Activated T-helper 1 cell treated with Interleukin-2 at 50 U/mL for 16 hours (primary cell): Measurements from ENCODE around the gene ABCF2.

ENCODE experiments used
- DNase-seq: peaks from one replicate; pipeline ENCODE4 v3.0.0-alpha.2; 2020; ENCODE audit warnings: low read depth

Gene ABCF2

DNA sequence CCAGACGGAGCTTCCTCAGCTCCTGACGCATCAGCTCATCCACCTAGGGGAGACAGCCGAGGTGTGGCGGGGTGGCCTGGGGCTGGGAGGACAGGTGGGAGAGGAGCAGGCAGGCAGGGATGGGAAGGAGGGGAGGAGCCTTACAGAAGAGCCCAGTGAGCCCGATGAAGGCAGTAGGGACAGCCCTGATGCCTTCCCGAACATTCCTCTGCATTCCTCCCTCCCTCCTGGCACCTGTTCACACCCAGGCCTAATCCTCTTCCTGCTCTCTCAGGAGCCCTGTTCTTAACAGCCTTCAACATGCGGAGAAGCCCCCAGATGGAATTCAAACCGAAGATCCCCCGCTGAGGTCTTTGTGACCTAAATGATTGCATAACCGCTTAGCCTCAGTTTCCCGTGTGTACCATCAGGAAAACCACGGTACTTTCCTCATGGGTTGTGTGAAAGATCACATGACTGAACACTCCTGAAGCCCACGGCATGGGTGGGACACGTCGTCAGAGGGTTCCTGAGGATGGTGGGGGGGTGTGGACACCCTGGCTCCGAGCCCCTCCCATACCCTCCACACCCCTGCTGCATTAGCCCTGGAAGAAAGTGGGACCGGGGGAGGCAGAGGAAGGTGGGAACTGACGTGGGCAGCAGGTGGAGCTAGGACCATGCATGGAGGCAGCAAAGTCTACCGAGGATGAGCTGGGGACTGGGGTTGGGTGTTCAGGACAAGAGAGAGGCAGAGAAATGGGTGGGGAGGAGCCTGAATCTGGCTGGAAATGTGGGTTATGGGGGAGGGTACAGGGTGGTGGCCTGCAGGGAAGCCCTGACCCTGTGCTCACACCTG, 31.2 kb downstream of the ABCF2 start:
- DNase-seq = no peak

DNA sequence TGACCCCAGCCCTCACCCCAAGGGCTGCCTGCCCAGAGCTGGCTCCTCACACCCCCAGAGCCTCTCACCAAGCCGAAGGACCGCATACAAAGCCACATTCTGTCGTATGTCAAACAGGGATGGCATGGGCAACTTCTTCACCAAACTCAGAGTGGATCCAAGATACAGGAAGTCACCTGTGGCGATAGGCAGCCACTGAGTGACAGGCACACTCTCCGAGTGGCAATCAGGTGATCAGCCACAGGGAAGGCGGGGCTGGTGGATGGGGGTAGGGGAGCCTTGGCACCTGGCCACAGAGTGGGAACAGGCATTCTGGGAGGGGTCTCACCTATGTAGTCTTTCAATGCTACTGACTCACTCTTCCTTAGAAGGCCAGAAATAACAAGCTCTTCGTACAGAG, 32.8 kb downstream of the ABCF2 start:
- no peak for DNase-seq

DNA sequence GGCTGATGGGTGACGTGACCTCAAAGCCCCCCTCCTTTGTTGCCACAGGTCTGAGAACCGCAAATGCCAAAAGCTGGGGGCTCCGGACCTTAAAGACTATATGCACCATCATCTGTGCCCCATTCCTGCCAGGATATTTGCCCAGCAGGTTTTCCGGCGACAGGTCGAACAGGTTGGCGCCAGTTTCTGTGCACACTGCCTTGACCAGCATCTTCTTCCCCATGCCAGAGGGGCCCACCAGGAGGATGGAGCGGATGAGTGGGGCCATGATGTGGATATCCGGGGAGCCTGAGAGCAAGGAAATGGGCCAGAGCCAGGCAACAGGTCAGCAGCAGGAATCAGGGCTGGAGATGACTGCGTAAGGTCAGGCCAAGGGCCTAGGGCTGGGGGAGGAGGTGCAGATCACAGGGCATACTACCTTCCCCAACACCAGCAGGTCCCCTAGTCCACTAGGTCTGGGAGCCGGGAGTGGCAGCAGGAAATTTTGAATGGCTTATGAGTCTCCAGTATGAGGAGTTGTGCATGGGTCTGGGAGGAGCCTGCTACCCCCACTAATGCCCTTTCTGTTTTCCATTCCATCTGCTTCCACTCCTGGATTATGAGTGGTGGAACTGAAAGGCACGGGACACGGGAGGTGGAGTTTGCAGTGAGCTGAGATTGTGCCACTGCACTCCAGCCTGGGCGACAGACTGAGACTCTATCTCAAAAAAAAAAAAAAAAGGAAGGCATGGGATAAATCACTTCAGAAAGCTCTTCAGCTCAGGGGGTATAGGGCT, 33.6 kb downstream of the ABCF2 start:
- no peak for DNase-seq

DNA sequence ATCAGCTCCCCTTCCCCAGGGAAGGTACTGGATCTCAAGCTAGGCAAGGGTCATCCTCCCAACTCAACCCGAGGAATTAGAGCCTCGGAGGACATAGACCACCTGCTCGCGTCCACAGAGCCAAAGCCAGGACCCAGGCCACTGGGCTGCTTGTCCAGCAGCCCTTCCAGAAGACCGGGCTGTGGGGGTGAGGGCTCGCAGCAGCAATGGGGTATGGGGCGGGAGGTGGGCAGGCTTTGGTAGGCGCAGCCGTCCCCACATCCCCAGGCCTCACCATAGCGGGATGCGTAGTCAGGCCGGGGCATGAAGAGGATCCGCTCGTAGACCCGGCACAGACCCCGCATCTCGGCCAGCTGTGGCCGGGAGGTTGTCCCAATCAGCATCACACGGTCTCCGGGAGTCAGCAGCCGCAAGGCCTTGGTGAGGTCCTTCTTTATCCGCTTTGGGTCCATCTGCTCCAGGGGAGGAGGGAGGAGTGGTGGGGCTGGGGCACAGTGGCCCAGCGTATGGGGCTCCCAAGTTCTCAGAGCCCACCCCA, 34.9 kb downstream of the ABCF2 start:
- DNase-seq = no peak

DNA sequence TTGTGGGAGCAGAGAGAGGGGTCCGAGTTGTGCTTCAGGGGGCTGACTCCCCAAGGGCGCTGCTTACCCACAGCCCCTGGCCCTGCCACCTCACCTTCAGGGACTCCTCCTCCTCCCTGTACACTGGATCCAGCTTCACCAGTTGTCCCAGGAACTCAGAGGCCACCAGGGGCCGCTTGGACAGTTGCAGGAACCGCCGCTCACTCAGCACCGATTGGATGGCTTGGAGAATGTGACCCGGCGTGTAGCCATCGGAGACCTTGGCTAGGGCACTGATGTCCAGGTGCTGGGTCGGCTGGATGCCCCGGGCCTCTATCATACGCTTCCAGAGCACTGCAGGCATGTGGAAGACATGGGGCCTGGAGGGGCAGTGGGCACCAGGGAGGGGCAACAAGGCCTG, 35.5 kb downstream of the ABCF2 start:
- DNase-seq = no peak

DNA sequence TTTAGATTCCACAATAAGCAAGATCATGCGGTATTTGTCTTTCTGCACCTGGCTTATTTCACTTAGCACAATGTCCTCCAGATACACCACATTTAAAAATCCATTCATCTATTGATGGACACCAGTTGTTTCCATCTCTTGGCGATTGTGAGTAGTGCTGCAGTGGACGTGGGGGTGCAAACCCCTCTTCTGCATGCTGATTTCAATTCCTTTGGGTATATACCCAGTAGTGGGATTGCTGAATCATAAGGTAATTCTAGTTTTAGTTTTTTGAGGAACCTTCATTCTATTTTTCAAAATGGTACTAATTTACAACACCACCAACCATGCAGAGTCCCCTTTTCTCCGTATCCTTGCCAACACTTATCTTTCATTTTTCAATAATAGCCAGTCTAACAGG, 38.0 kb downstream of the ABCF2 start:
- no peak for DNase-seq

DNA sequence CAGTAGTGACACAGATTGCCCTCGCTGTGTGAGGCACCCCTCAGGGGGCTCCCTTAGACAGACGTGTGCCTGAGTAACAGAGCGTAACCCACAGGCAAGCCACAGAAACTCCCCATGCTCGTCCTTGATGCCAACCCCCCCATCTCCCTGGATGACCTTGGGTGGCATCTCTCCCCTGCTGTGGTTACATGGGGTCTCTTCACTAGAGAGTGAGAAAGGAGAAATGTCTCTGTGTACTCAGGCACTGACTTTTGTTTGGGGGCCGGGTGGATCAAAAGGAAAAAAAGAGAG, 38.8 kb downstream of the ABCF2 start:
- DNase-seq = no peak

DNA sequence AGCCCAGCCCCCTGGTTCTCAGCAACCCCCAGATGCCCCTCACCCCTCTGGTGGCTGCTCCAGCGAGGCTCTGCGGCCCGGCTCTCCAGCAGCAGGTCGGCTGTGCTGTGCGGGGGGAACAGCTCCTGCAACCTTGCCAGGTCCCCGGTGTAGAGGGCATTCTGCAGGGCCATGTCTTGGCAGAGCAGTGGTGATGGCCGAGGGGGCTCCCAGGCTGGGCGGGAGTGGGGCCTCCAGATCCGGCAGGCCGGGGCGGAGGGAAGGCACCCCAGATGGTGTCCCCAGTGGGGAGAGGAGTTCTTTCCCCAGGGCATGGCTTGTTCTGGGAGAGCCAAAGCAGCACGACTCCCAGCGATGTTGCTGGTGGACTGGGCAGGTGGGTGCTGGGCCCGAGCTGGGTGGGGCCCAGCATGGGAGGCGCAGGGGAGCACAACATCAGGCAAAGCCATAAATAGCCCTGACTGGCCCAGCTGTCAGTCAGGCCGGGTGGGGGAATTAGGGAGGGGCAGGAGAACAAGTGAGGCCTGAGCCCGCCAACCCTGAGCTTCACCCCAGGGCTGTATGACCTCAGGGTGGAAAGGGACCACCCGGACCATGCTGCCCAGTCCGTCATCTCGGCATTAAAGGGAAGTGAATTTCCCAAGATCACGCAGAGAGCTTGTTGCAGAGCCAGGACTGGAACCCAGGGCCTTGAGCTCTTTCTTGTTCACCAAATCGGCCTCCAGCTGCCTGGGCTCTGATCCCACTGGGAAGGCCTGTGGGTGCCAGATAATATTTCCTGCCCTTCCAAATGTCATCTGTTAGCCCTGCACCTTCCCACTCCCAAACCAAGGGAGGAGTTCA, 39.4 kb downstream of the ABCF2 start:
- no peak for DNase-seq

DNA sequence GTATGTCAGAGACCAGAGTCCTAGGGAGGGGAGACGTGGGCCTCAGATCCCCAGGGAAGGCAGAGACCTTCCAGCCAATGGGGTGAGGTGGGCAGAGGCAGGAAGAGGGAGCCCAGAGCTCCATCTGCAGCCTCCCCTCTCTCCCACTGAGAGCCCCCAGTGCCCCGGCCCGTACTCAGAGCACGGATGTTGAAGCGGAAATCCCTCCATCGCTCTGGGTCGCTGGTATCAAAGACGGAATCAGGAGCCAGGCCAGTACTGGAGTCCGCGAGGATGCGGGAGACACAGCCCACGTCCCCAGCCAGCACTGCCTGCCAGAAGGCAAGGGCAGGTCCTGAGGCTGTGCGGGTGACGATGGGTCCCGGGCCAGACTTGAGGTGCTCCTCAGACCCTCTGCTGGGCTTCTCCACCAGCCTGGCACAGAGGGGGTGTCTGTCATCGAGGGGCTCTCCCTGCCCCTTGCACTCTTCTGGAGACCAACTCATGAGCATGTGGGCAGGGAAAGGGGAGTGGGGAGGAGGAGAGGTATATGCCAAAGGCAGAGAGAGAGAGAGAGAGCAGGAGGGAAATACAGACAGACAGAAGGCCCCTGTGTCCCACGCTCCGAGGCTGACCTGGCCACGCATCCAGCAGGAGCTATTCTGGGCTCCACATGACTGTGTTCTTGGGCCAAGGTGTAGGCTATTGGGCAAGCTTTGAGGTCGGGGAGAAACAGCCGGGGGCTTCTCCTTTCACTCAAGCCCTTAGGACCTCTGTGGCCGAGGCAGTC, 40.2 kb downstream of the ABCF2 start, which contains the start of gene ASB10:
Gene ASB10 (minus strand): TSS at position 611 of the 769 bp plus-strand sequence. CDS start 120 bp downstream, at position 491.
- no peak for DNase-seq

DNA sequence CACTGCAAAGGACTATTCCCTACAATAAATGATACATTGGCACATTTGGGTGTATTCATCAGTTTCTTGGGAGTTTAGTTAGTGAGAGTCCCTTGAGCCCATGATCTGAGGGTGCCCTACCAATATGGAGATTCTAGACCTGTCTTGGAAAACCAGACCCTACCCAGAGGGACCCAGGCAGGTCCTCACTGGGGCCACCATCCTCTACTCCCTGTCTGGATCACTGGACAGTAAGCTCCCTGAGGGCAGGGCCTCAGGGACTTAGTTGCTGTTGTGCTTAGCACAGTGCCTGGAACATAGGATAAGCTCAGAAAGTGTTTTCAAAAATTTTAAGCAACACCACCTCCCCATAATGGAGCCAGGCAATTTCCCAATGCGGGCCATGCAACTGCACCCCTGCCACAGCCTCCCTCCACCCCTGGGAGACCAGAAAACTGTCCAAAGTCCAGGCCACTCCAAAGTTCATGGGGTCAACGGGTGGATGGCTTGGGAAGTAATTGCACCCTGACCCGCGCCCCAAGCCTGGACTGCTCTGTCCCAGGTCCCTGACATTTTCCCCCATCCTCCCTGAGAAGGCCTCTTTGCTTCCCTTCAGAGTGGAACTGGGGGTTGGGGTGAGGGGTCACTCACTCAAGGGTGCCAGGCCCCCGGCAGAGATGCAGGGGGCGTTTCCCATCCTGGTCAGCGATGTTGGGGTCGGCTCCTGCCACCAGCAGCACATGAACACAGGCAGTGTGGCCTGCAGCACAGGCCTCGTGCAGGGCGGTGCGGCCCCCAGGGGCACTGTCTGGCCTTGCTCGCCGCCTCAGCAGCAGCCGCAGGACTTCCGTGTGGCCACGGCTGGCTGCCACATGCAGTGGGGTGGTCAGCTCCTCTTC, 41.0 kb downstream of the ABCF2 start:
- DNase-seq = no peak

DNA sequence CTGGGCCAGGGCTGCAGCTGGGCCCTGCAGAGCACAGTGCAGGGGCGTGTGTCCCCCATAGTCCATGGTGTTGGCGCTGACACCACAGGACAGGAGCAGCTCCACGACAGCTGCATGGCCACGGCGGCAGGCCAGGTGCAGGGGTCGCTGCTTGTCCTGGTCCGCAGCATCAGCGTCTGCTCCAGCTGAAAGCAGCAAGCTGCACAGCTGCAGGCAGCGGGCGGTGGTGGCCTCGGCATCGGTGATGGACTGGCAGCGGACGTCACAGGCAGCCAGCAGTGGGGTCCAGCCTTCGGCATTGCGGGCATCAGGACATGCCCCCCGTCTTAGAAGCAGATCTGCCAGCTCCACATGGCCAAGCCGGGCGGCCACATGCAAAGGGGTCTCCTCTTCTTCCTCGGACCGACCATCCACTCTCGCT, 46.0 kb downstream of the ABCF2 start:
- DNase-seq = no peak

DNA sequence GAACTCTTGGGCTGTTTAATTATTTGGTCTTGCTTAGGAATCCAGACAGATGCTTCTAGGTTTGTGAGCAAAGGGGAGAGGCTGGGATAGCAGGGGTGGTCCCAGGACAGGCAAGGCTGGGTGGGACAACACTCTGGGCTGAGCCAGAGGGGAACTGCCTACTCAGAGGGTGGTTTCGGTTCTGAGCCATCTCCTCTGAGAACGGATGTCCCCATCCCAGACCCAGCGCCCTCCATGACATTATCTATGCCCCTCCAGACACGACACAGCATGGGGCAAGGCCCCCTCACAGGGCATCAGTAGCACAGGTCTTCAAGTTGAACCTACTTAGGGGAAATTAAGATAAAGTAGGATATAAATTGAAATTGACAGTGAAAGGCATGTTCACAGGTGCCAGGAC, 47.1 kb downstream of the ABCF2 start:
- no peak for DNase-seq

DNA sequence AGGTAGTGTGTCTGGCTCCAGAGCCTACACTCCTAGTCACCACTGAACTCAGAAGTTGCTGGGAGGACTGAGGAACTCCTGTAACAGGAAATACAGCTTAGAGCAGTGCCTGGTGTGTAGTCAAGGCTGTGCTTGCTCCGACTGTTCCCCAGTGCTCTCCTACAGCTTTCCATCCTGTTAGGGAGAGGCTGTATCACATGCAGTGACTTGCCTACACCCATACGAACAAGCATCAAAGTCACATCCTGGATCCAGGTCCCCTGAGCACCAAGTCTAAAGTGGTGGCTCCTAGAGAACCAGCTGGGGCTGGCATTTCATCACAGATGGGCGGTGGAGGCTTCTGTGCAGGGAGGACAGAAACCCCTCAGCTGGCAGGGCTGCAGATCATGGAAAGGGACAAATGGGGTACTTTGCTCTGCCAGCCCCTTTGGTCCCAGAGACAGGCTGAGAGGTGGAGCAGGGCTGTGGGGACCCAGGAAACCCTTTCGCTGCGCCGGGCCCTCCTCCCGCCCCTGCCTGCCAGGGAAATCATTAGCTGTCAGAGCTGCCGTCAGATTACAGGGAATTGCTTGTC, 47.6 kb downstream of the ABCF2 start:
- no peak for DNase-seq

DNA sequence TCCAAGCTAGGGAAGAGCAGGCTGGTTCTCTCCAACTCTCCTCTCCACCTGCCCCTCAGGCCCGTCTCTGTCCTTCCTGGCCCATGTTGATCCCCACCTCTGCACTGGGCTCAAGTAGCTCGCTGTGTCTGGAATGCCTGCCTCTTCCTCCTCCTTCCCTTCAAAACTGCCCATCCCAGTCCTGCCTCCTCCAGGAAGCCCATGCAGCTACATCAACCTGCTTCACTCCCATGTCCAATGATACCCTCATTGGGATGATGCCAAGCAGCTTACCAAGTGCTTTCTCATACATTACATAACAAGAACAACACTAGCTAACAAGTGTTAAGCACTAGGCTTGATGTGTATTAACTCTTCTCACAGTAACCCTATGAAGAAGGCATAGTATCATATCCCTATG, 48.2 kb downstream of the ABCF2 start:
- DNase-seq = no peak

DNA sequence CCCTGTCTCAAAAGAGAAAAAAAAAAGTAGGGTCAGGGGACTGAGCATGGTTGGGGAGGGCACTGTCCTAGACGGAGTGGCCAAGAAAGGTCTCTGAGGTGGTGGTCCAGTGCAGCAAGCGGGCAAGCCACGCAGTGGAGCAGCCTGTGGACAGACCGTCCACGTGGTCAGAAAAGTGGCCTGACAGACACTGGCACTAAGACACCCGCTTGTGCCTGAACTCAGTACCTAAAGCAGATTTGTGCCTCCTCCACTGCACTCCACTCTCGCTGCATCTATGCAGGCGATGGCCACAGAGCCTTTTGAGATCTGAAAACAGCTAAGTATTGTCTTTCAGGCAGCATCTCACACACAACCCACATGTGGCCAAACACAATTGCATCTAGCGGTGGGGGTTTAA, 48.8 kb downstream of the ABCF2 start:
- no peak for DNase-seq

DNA sequence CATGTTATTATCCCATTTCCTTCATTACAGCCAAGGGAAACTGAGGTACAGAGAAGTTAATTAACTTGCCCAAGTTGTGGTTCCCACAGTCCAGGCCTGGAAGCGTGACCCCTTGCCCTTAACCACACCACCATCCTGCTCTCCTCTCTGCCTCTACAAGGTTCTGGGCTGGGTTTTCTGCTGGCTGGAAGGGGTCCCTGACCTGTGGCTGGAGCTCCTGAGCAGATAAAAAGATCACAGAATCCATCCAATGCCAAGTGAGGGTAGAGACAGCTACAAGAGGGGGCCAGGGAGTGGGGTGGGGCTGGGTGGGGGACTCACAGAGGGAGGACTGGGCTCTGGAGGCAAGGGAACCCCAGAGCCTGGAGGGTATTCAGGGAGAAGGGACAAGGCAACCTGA, 49.7 kb downstream of the ABCF2 start:
- no peak for DNase-seq

DNA sequence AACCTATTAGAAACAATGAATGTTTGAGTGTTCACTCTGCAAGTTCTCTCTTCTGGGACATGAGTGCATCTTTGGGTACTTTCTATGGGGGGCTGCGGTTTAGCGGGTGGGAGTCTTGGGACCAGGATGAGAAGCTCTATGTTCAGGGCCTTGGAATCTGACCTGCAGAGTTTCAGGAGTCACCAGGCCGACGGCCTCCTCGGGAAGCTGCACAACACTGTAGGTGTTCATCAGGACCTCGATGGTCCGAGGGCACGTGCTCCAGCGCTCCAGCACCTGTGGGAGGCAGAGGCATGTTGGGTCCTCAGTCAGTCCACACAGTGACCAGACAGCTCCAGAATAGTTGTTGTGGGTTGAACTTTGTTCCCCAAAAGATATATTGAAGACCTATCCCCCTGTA, 50.6 kb downstream of the ABCF2 start:
- no peak for DNase-seq

DNA sequence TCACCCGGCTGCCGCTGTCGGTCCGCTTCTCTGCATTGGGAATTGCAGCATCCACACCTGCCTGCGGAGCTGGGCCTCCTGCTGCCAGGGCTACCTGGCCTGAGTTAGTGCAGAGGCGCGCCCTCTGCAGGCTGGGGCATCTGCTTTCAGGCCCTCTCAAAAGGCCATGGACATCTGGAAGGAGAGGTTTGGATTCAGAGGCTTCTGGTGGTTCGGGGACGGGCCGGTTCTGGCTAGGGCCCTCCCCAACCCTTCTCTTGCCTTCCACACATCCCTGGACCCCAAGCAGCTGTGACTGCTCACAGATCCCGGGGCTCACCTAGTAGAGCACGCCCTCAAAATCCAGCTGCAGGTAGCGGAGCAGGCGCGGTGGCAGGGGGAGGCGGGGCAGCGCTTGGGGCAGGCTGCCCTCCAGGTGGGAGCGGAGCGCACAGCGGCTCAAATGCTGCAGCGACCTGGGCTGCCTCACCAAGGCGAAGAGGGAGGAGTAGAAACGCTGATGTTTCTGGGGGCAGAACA, 51.2 kb downstream of the ABCF2 start:
- no peak for DNase-seq

DNA sequence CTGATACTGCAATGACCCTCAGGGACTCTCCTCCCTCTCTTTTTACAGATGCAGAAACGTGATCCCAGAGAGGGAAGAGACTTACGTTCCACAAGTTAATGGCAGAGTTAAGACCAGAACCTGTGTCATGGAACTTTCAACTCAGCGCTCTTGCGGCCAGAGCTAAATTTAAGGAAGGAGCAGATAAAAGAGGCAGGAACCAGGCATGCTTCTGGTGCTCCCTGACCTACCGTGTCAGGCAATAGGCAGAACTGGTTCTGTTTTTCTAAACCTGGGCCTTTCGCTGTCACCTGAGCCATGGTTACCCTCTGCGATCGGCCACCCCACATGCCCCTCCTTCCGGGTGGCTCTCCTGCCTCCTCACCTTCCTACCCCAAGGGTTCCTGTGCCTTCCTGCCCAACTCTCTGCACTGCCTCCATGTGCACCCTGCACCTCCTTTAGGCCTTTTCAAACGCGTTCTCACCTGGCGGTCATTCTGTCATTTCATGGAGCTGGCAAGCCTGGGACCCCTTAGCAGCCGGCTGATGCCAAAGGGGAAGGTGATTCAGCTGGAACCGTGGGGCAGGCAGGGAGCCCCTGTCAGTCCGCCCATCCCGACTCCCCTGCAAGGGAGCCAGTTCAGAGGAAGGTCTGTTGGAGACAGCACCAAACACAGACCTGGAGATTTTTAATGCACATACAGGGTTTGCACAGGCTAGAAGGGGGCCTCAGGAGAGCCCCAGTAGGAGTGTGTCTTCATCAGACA, 51.8 kb downstream of the ABCF2 start:
- DNase-seq = no peak
